K562 (cell line): ENCODE measurements around the gene SCFD2. TPM values are rescaled to one million over a fixed set of nuclear protein-coding genes. Genes with fewer than 3 reads are reported as not detected.

Source experiments
- ATAC-seq: fragments of 200-7000 bp; cut with Tn5 transposase; 3 replicates; pipeline ENCODE4 v1.9.1; 2020; ENCODE audit warnings: moderate library complexity
- BruUV-seq: library from RNA; stranded (reverse); fragments of 400-500 nt; replicated peaks from 2 replicates; lab custom pipeline; 2021; lab: Mats Ljungman, UMichigan
- CTCF ChIA-PET: fragments of 300-600 bp; formaldehyde crosslinking; extraction: SDS; loops from one replicate; lab custom pipeline; 2021; ENCODE audit warnings: low intra/inter-chr PET ratio; lab: Yijun Ruan, JAX
- POLR2A ChIA-PET: fragments of 300-600, 350-650 bp; sonication (Branson Sonifier 250); formaldehyde crosslinking; extraction: SDS; loops from one replicate; lab custom pipeline; 2021; ENCODE audit warnings: antibody characterized with exemption, inconsistent platforms; lab: Yijun Ruan, JAX
- DNase-seq, 4 experiments: peaks; one replicate each; pipeline versions ENCODE4 v3.0.0 to v3.0.0-alpha.2; 2011 to 2018; ENCODE audit warnings: low spot score in 3 of 4, mixed read lengths in 3 of 4; ENCODE audit errors: extremely low read depth in 1 of 4
- FAIRE-seq: peaks from 2 replicates; lab custom pipeline; 2011; peaks lifted over from hg19 to GRCh38; lab: Jason Lieb, UNC
- H2AFZ ChIP-seq: 2 replicates; pipeline ENCODE4 v1.6.0; 2011; ENCODE audit warnings: low read depth, low read length, control low read depth, inconsistent platforms
- H3K27ac ChIP-seq: fragments of 200-600 bp; 3 replicates; pipeline ENCODE4 v1.8.0; 2011; ENCODE audit warnings: low read depth, mild to moderate bottlenecking, control low read depth, inconsistent platforms, low read length, moderate library complexity, mixed read lengths; ENCODE audit errors: extremely low read depth
- H3K27me3 ChIP-seq, 2 experiments: fragments of 300-600 bp in 1 of 2; 2 replicates in 1 of 2; 3 replicates in 1 of 2; pipeline versions ENCODE4 v1.6.0 to v1.8.0; 2011; ENCODE audit warnings: inconsistent platforms in 2 of 2, low read length in 2 of 2, mild to moderate bottlenecking in 1 of 2, mixed read lengths in 1 of 2, moderate library complexity in 1 of 2; ENCODE audit not compliant: control insufficient read depth in 2 of 2, insufficient read depth in 2 of 2
- H3K36me3 ChIP-seq: fragments of 300-600 bp; 3 replicates; pipeline ENCODE4 v1.8.0; 2011; ENCODE audit warnings: mild to moderate bottlenecking, low read length, inconsistent platforms; ENCODE audit not compliant: control insufficient read depth, insufficient read depth
- H3K4me1 ChIP-seq, 2 experiments: fragments of 200-600 bp in 1 of 2; replicated peaks in 1 of 2; 2 replicates in 1 of 2; 3 replicates in 1 of 2; pipeline versions ENCODE4 v1.5.1 to v1.8.0; 2011; ENCODE audit warnings: inconsistent platforms in 2 of 2, low read length in 2 of 2, mild to moderate bottlenecking in 1 of 2, mixed read lengths in 1 of 2, moderate library complexity in 1 of 2; ENCODE audit not compliant: control insufficient read depth in 2 of 2, insufficient read depth in 2 of 2
- H3K4me2 ChIP-seq: 2 replicates; pipeline ENCODE4 v1.6.1; 2011; ENCODE audit warnings: low read length, control low read depth, inconsistent platforms, mixed read lengths; ENCODE audit not compliant: insufficient read depth
- H3K4me3 ChIP-seq: fragments of 200-600 bp; sonication (generic), shearing (Covaris generic); 2 replicates; pipeline ENCODE4 v1.5.1; 2016; ENCODE audit warnings: control low read depth, inconsistent platforms
- H3K79me2 ChIP-seq: fragments of 200-600 bp; 3 replicates; pipeline ENCODE4 v1.8.0; 2011; ENCODE audit warnings: low read length, inconsistent platforms; ENCODE audit not compliant: control insufficient read depth, insufficient read depth
- H3K9ac ChIP-seq, 2 experiments: 2 replicates each; pipeline versions ENCODE4 v1.6.0 to v1.6.1; 2011; ENCODE audit warnings: low read depth in 2 of 2, low read length in 2 of 2, control low read depth in 1 of 2, inconsistent platforms in 1 of 2, mild to moderate bottlenecking in 1 of 2, mixed read lengths in 1 of 2; ENCODE audit not compliant: insufficient read depth in 1 of 2
- H3K9me1 ChIP-seq: one replicate; pipeline ENCODE4 v1.6.0; 2011; ENCODE audit warnings: inconsistent platforms, mild to moderate bottlenecking, low read length, moderate library complexity; ENCODE audit not compliant: control insufficient read depth, insufficient read depth
- H3K9me3 ChIP-seq: replicated peaks from 2 replicates; pipeline ENCODE4 v1.5.1; 2011; ENCODE audit warnings: low read depth, low read length, inconsistent platforms; ENCODE audit not compliant: control insufficient read depth, insufficient read depth
- H4K20me1 ChIP-seq: replicated peaks from 2 replicates; pipeline ENCODE4 v1.6.1; 2011; ENCODE audit warnings: low read length, inconsistent platforms, mixed read lengths; ENCODE audit not compliant: control insufficient read depth, insufficient read depth
- CREB3 ChIP-seq: fragments of 450-650 bp; conservative IDR thresholded peaks from 2 replicates; pipeline ENCODE4 v1.6.1; 2016; ENCODE audit warnings: missing genetic modification characterization, low read depth, mild to moderate bottlenecking, missing compliant biosample characterization, moderate library complexity
- GABPB2 ChIP-seq: fragments of 250-450 bp; sonication (Bioruptor Pico); conservative IDR thresholded peaks from 2 replicates; pipeline ENCODE4 v1.5.1; 2021; ENCODE audit warnings: mild to moderate bottlenecking
- LARP7 ChIP-seq: fragments of 450-650 bp; IDR thresholded peaks from 2 replicates; pipeline ENCODE4 v1.6.1; 2016
- MEF2D ChIP-seq: conservative IDR thresholded peaks from 2 replicates; pipeline ENCODE4 v1.6.1; 2016; ENCODE audit warnings: low read depth, missing genetic modification characterization, missing compliant biosample characterization
- RBM34 ChIP-seq: fragments of 200-400 bp; formaldehyde crosslinking; IDR thresholded peaks from 2 replicates; pipeline ENCODE4 v1.6.1; 2018; ENCODE audit warnings: low read length, borderline replicate concordance; ENCODE audit not compliant: insufficient read depth
- RERE ChIP-seq: sonication (generic); formaldehyde crosslinking; IDR thresholded peaks from 2 replicates; pipeline ENCODE4 v1.8.0; 2023; ENCODE audit warnings: missing genetic modification reagents, mild to moderate bottlenecking, borderline replicate concordance
- in situ Hi-C: fragments of 300-500 bp; cut with MboI; formaldehyde crosslinking; loops from 4 replicates; pipeline ENCODE4 v1.15.0; 2018; ENCODE audit warnings: inconsistent platforms, mixed read lengths
- intact Hi-C: fragments of 100-400 bp; cut with micrococcal nuclease; formaldehyde crosslinking; loops from 2 replicates; pipeline ENCODE4 v1.14.2; 2022
- polyA plus RNA-seq, 8 experiments: library from polyadenylated mRNA; depleted of rRNA in 4 of 8; stranded (reverse) in 5 of 8; unstranded in 3 of 8; fragments of >200 nt; fragmentation: Nextera tagmentation in 2 of 8; fragmentation: Illumina TruSeq in 1 of 8; extraction: Ambion mirVana in 2 of 8; extraction: Trizol in 1 of 8; gene quantifications; 2 replicates each; pipeline versions ENCODE4 v1.2.1 to v1.2.3, GENCODE V29; 2011 to 2014; ENCODE audit warnings: inconsistent platforms in 1 of 8, missing spikeins in 1 of 8
- total RNA-seq, 7 experiments: library from RNA; depleted of rRNA in 6 of 7; stranded (reverse); fragments of >200 nt in 6 of 7; fragmentation: Illumina TruSeq in 2 of 7; extraction: Trizol in 2 of 7; gene quantifications; 2 replicates each; pipeline versions ENCODE4 v1.2.1 to v1.2.3, GENCODE V29; 2011 to 2021; ENCODE audit warnings: low replicate concordance in 1 of 7

SCFD2 gene
- total and polyA plus RNA-seq, 9 of the 15 experiments (the other 6 are each of a cell fraction or from before 2014, with no cell fraction given) = 5.7 to 30.3 (median 22.8) TPM

GRCh38 chr4:52856801-52857200 is 509.1 kb downstream of the SCFD2 start (continued):
- TF ChIP-seq RERE = no peak

- intact Hi-C loops = no loop called here
- no peak overlapping the region for H3K4me2 ChIP-seq
- no peak for FAIRE-seq
Measured at GRCh38 chr4:52853351-52853750, 512.5 kb downstream of the SCFD2 start.

More at GRCh38 chr4:52853351-52853750, 512.5 kb downstream of the SCFD2 start:
- H3K9ac ChIP-seq = no peak overlapping the region
- no TSS peak for BruUV-seq
- TF ChIP-seq RBM34 (no peak), CREB3 (tag) (no peak), GABPB2 (CRISPR knock-in tag) (no peak), LARP7 (no peak), MEF2D (tag) (peak; percentile 90)
- TF ChIP-seq, all 486 proteins: peak for 1
- ATAC-seq = no peak
- Histone ChIP-seq H2AFZ (no peak overlapping the region), H3K9me3 (no peaks in the 10 kb centered on the region; the same call in 1 of the 2 replicates), H3K27ac (no peak overlapping the region), H3K79me2 (no peaks in the 10 kb centered on the region), H4K20me1 (no peaks in the 10 kb centered on the region), H3K4me3 (no peak overlapping the region), H3K4me1 (no peaks in the 10 kb centered on the region; a peak in 1 of 5 replicates), H3K27me3 (peaks cover 4 to 14% of the 10 kb centered on the region in 2 experiments; a peak in 3 of 5 replicates), H3K9me1 (no peaks in the 10 kb centered on the region), H3K36me3 (no peaks in the 10 kb centered on the region)
- in situ Hi-C loops = no loop called here
- POLR2A ChIA-PET = interaction anchor here (0.6 kb wide), 1 partner anchor 15 kb away, joined by 3 read pairs; no protein-coding TSS in a partner anchor
- DNase-seq = no peak
- CTCF ChIA-PET = no interaction called here
